Thymus (tissue), 14 donors: ENCODE data around the gene NHLRC4. TPM values are rescaled to one million over a fixed set of nuclear protein-coding genes. Genes with fewer than 3 reads are reported as not detected.

Experiments used
- DNase-seq, 9 donors: peaks; one replicate each; pipeline ENCODE4 v3.0.0-alpha.2; 2013; ENCODE audit warnings: low spot score in 9 of 9, low read depth in 6 of 9, missing footprints in 1 of 9
- H3K27ac ChIP-seq, 2 donors: one replicate each; pipeline ENCODE4 v1.5.1; 2013; ENCODE audit warnings: control low read depth in 1 of 2, low read depth in 1 of 2, low read length in 1 of 2, mild to moderate bottlenecking in 1 of 2, moderate library complexity in 1 of 2
- H3K27me3 ChIP-seq, 2 donors: one replicate each; pipeline ENCODE4 v1.5.1; 2013; ENCODE audit warnings: low read length in 1 of 2; ENCODE audit not compliant: control insufficient read depth in 2 of 2, insufficient read depth in 1 of 2
- H3K36me3 ChIP-seq, 2 donors: one replicate each; pipeline ENCODE4 v1.5.1; 2013; ENCODE audit warnings: low read length in 1 of 2, mild to moderate bottlenecking in 1 of 2, moderate library complexity in 1 of 2; ENCODE audit not compliant: control insufficient read depth in 2 of 2, insufficient read depth in 2 of 2
- H3K4me1 ChIP-seq, 2 donors: one replicate each; pipeline ENCODE4 v1.5.1; 2013; ENCODE audit warnings: low read length in 2 of 2; ENCODE audit not compliant: control insufficient read depth in 2 of 2, insufficient read depth in 2 of 2
- H3K4me3 ChIP-seq, 2 donors: one replicate each; pipeline ENCODE4 v1.5.1; 2013; ENCODE audit warnings: low read length in 2 of 2, control low read depth in 1 of 2, mild to moderate bottlenecking in 1 of 2
- H3K9me3 ChIP-seq, 2 donors: one replicate each; pipeline ENCODE4 v1.5.1; 2013; ENCODE audit warnings: low read length in 1 of 2, mild to moderate bottlenecking in 1 of 2; ENCODE audit not compliant: control insufficient read depth in 2 of 2, insufficient read depth in 1 of 2
- WGBS: extraction: QIAGEN DNeasy Blood & Tissue Kit; methylation state at CpG from one replicate; pipeline ENCODE4 v1.1.7; 2013; 5-methylcytosine and 5-hydroxymethylcytosine counted together
- long read RNA-seq, 10 donors: transcript quantifications; one replicate each; lab custom pipeline, GENCODE V29; 2026
- polyA plus RNA-seq: library from polyadenylated mRNA; stranded (reverse); fragments of 200-250 nt; gene quantifications from one replicate; pipeline ENCODE4 v1.2.3, GENCODE V29; 2013
- total RNA-seq: library from RNA; stranded (reverse); fragments of 120-200 nt; gene quantifications from one replicate; pipeline ENCODE4 v1.2.4, GENCODE V29; 2013
- donor health status: healthy.

Gene NHLRC4, protein sequence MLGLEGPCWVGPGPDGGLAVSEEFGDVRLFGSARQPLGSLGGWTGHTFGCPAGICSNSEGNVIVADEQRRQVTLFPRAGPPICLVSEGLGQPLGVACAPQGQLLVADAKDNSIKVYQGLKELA
- 5.5 TPM for total RNA-seq
- 3.1 TPM for polyA plus RNA-seq
- long read RNA-seq, donor 1: 0 reads
- long read RNA-seq, donor 2: 0 reads
- long read RNA-seq, donor 3, partial matches to known transcripts: 0 of 1 reads
- long read RNA-seq, donor 3, other reads (novel, unspliced or antisense): 0 of 1 reads
- long read RNA-seq, donor 4: 0 reads
- long read RNA-seq, donor 5, partial matches to known transcripts: 0 of 4 reads
- long read RNA-seq, donor 5, other reads (novel, unspliced or antisense): 0 of 4 reads
- long read RNA-seq, donor 6, partial matches to known transcripts: 0 of 1 reads
- long read RNA-seq, donor 6, other reads (novel, unspliced or antisense): 0 of 1 reads
- long read RNA-seq, donor 7, partial matches to known transcripts: 0 of 1 reads
- long read RNA-seq, donor 7, other reads (novel, unspliced or antisense): 0 of 1 reads
- long read RNA-seq, donor 8, partial matches to known transcripts: 0 of 1 reads
- long read RNA-seq, donor 8, other reads (novel, unspliced or antisense): 0 of 1 reads
- long read RNA-seq, donor 9, partial matches to known transcripts: 0 of 1 reads
- long read RNA-seq, donor 9, other reads (novel, unspliced or antisense): 0 of 1 reads
- long read RNA-seq, donor 10, partial matches to known transcripts: 0 of 2 reads
- long read RNA-seq, donor 10, other reads (novel, unspliced or antisense): 0 of 2 reads

DNA sequence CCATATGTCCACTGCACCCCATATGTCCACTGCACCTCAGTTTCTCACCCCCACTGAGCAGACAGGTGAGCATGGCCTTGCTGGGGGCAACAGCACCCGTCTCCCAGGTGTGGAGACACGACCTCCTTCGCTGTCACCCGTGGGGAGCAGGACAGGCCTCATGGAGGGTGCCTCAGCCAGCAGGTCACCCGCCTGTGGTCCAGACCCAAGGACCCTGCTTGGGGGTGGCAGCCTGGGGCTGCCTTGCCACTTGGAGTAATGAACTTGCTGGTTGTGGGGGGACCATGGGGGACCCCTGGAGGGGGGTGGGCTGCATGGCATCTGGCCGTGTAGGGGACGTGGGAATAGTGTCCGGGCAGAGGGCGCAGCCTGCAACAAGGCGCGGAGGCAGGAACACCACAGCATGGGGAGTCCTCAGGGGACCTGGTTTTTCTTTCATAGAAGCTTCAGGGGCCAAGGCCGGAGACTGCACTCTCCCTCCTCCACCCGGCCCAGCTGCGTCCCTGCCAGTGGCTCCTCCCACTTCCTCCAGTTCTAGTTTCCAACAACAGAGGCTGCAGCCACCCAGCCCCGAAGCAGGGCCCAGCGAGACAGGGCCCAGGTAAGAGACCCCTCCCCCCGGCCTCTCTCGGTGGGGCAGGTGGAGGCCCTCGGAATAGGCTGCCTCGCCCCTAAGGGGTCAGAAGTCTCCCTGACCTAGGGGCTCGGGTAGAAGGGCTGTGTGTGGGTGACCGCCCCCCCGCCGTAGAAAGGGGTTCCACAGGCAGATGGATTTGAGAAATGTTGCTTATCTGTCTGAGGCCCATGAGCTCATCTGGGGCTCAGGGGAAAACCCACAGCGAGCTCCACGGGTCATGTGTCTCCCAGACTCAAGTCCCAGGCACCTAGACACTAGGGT is at the start of gene NHLRC4:
Gene NHLRC4 (plus strand): TSS at position 531 of the 898 bp plus-strand sequence. CDS start 1,043 bp downstream, outside the sequence.
- H3K4me1 ChIP-seq: peaks cover 18 to 43% of the 10 kb centered on the region in 2 donors
- 33% methylated on average over 26 of the region's 26 CpGs for WGBS
- H3K36me3 ChIP-seq: no peaks in the 10 kb centered on the region
- peaks cover 11 to 19% of the 10 kb centered on the region in 2 donors for H3K27me3 ChIP-seq
- H3K27ac ChIP-seq: peak within 1 kb of the TSS; percentile 80 to 90
- peak within 1 kb of the TSS; percentile 47 to 49 for H3K4me3 ChIP-seq
- H3K9me3 ChIP-seq: peaks cover 0 to 4% of the 10 kb centered on the region in 2 donors
- DNase-seq: peak in 8 of 9 donors; percentile 52 to 89 (median 74)

DNA sequence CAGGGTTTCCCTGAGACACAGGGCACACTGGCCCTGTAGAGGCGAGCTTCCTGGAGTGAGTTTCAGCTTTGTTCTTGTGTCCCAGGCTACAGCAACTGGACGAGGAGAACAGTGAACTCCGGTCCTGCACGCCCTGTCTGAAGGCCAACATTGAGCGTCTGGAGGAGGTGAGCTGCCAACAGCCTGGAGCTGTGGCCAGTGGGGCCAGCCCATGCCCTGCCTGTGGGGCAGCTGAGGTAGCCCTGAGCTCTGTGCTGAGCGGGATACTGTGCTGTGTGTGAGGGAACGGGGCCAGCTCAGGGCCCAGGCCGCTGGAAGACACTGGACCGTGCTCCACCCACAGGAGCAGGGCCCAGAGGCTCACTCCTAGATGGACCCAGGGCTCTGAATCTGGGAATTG is 47.9 kb upstream of the NHLRC4 start:
- Histone ChIP-seq H3K27ac (no peak overlapping the region), H3K4me1 (no peaks in the 10 kb centered on the region), H3K9me3 (no peaks in the 10 kb centered on the region), H3K36me3 (peaks cover 4 to 42% of the 10 kb centered on the region in 2 donors), H3K27me3 (no peaks in the 10 kb centered on the region), H3K4me3 (no peak overlapping the region)
- DNase-seq: no peak
- 97% methylated on average over 9 of the region's 9 CpGs for WGBS

DNA sequence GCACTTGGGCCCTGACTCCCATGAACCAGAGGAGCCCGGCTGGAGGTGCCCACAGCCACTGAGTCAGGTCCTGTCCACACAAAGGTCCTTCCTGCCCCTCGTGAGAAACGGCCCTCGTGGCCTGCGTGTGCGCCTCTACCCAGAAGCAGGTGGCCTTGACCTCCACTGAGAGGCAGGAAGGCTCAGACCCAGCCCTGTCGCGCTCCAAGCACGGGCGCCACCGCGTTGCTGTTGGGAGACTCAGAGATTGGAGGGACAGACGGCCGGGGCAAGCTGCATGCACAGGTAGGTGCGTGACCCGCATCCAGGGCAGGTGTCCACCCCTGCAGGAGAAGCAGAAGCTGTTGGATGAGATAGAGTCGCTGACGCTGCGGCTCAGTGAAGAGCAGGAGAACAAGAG is 47.4 kb upstream of the NHLRC4 start:
- Histone ChIP-seq H3K36me3 (peaks cover 4 to 42% of the 10 kb centered on the region in 2 donors), H3K4me1 (no peaks in the 10 kb centered on the region), H3K27ac (no peak overlapping the region), H3K4me3 (no peak overlapping the region), H3K27me3 (no peaks in the 10 kb centered on the region), H3K9me3 (no peaks in the 10 kb centered on the region)
- 98% methylated on average over 19 of the region's 19 CpGs for WGBS
- DNase-seq: no peak

DNA sequence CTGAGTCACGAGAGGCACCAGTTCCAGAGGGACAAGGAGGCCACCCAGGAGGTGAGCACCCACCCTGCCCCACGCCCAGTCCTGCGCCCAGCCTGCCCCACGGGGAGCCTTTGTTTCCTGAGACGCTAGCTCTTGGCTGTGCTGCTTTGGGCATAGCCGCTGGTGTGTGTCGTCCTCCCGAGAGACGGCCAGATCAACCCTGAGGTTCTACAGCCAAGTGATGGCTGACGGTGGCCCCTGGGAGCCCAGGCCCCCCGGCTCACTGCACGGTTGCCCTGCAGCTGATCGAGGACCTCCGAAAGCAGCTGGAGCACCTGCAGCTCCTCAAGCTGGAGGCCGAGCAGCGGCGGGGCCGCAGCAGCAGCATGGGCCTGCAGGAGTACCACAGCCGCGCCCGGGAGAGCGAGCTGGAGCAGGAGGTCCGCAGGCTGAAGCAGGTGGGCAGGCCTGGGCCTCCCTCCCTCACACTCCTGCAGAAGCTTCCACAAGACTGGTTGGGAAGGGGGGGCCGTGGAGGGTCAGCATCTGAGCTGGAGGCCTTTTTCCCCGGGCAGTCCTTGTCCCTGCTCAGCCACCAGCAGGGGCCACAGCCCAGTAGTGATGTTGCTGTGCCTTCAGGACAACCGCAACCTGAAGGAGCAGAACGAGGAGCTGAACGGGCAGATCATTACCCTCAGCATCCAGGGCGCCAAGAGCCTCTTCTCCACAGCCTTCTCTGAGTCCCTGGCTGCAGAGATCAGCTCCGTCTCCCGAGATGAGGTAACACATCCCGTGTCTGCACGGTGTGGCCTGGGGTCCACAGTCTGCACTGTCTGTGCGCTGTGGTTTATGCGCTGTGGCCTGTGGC is 46.7 kb upstream of the NHLRC4 start:
- Histone ChIP-seq H3K27me3 (no peaks in the 10 kb centered on the region), H3K36me3 (peaks cover 4 to 37% of the 10 kb centered on the region in 2 donors), H3K4me3 (no peak overlapping the region), H3K27ac (no peak overlapping the region), H3K9me3 (no peaks in the 10 kb centered on the region), H3K4me1 (peaks cover under 1% of the 10 kb centered on the region in 2 donors)
- WGBS: 97% methylated on average over 35 of the region's 35 CpGs
- no peak for DNase-seq

DNA sequence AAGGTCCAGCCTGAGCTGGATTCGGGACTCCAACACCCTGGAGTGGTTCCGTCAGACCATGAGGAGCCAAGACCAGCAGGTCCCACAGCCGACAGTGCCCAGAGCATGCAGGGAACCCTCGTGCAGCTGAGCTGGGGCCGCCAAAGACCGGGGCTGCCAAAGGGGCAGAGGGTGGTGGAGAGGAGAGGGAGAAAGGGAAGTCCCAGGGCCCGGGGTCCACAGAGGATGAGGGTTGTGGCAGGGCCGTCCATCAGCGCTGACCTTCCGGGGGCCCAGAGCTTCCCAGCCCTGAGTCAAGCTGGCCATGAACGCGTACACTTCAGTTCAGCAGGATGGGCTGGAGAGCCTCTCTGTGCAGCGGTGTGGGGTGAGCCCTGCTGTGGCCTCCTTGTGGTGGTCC is 46.0 kb upstream of the NHLRC4 start:
- WGBS: 98% methylated on average over 13 of the region's 13 CpGs
- no peaks in the 10 kb centered on the region for H3K27me3 ChIP-seq
- H3K4me3 ChIP-seq: no peak overlapping the region
- H3K9me3 ChIP-seq: no peaks in the 10 kb centered on the region
- no peak for DNase-seq
- H3K36me3 ChIP-seq: peaks cover 4 to 29% of the 10 kb centered on the region in 2 donors
- H3K27ac ChIP-seq: no peak overlapping the region
- H3K4me1 ChIP-seq: peaks cover 2 to 8% of the 10 kb centered on the region in 2 donors

DNA sequence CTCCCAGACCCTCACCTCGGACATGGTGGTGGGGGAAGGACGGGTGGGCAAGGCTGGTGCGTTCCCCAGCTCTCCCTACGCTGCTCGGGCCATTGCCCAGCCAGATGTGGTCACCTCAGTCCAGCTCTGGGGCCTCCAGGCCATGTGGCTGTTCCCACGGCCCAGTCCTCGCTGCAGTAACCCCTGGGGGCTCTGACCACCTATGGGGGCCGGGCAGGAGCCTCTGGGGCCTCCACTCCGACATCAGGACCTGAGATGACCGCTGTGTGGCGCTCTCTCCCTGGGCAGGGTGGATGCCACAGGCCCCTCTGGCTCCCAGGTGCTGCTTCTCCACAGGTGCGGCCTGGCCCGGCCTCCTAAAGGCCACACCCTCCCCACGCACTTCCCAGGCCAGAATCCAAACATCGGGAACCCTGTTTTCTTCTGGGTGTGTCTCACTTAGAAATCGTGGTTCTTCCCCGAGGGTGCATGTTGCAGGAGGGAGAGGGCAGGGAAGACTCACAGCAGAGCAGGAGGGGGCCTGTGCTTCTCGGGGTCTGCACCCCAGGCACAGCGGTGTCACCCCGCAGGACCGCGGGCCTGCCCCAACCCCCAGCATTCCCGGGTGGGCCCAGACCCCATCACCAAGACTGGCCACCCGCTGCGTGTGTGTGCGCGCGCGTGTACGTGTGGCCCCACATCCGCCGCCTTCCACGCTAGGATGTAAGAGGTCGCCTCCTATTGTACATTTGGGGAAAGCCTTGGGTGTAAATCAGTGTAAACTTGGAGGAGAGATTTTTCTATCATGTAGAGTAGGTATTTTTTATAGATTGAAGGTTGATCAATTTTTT is 45.2 kb upstream of the NHLRC4 start:
- no peak overlapping the region for H3K27ac ChIP-seq
- WGBS: 95% methylated on average over 34 of the region's 34 CpGs
- H3K27me3 ChIP-seq: no peaks in the 10 kb centered on the region
- no peak overlapping the region for H3K4me3 ChIP-seq
- DNase-seq: no peak
- H3K9me3 ChIP-seq: no peaks in the 10 kb centered on the region
- peaks cover 4 to 25% of the 10 kb centered on the region in 2 donors for H3K36me3 ChIP-seq
- peaks cover 7 to 16% of the 10 kb centered on the region in 2 donors for H3K4me1 ChIP-seq

DNA sequence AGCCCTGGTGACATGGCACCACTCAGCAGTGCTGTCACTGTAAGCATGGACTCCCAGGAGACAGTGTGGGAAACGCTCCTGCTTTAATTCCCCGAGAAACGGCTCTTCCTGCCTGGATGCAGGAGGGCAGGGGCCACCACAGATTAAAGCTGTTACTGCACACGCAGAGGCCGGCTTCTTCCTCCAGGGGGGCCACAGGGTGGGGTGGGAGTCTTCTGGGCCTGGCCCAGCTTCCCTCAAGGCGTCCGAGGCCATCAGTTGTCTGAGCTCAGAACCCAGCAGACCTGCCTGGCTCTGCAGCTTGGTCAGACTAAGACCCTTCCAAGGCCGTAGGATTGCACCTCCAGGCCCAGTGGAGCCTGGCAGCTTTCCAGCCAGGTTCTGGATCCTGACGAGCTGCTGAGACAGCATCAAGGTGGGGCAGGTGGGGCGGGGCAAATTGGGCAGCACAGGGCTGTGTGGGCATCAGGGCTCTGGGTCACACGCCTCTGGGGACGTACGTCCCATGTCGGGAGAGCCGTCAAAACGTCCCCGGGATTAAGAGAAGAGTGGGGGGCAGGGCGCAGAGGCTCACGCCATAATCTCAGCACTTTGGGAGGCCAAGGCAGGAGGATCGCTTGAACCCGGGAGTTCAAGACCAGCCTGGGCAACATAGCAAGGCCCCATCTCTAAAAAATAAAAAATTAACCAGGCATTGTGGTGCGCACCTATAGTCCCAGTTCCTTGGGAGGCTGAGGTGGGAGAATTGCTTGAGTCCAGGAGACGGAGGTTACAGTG is 44.3 kb upstream of the NHLRC4 start:
- no peaks in the 10 kb centered on the region for H3K27me3 ChIP-seq
- H3K4me1 ChIP-seq: peaks cover 11 to 18% of the 10 kb centered on the region in 2 donors
- no peaks in the 10 kb centered on the region for H3K9me3 ChIP-seq
- no peak for DNase-seq
- H3K4me3 ChIP-seq: no peak overlapping the region
- H3K36me3 ChIP-seq: peaks cover 4 to 22% of the 10 kb centered on the region in 2 donors
- WGBS: 92% methylated on average over 23 of the region's 23 CpGs
- no peak overlapping the region for H3K27ac ChIP-seq
